SU-DHL-6 (cell line): Measurements from ENCODE around the gene VWA5A.

ENCODE experiments used
- EZH2phosphoT487 ChIP-seq: fragments of 200-600 bp; sonication (generic), shearing (Covaris generic); conservative IDR thresholded peaks from 2 replicates; pipeline ENCODE4 v1.6.1; 2018; ENCODE audit warnings: mild to moderate bottlenecking, antibody characterized with exemption, low read length, moderate library complexity, mixed read lengths
- TF ChIP-seq, protein P1 (sequence below): fragments of 200-600 bp; sonication (generic); IDR thresholded peaks from one replicate; pipeline ENCODE4 v1.5.1; 2017; ENCODE audit warnings: antibody characterized with exemption, mild to moderate bottlenecking, low read length, moderate library complexity; ENCODE audit not compliant: insufficient read depth, poor library complexity, severe bottlenecking

DNA sequence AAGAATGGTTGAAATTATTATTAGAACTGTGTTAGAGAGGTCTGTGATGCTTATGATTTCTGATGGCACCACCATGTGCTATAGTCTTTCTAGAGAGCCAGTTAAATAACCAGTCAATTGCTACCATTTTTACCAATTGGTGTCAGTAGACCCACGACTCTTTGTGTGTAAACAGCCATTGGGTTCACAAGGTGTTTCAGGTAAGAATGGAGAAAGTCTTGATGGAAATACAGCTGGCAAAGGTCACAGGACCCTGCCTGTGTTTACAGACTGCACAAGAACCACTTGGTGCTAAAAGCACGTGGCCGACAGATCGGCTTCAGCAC is 43.7 kb upstream of the VWA5A start:
- TF ChIP-seq, protein P1, sequence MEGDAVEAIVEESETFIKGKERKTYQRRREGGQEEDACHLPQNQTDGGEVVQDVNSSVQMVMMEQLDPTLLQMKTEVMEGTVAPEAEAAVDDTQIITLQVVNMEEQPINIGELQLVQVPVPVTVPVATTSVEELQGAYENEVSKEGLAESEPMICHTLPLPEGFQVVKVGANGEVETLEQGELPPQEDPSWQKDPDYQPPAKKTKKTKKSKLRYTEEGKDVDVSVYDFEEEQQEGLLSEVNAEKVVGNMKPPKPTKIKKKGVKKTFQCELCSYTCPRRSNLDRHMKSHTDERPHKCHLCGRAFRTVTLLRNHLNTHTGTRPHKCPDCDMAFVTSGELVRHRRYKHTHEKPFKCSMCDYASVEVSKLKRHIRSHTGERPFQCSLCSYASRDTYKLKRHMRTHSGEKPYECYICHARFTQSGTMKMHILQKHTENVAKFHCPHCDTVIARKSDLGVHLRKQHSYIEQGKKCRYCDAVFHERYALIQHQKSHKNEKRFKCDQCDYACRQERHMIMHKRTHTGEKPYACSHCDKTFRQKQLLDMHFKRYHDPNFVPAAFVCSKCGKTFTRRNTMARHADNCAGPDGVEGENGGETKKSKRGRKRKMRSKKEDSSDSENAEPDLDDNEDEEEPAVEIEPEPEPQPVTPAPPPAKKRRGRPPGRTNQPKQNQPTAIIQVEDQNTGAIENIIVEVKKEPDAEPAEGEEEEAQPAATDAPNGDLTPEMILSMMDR: no peak
- no peak for TF ChIP-seq EZH2phosphoT487
